ENCODE data around the gene SELENOP. TPM values are rescaled to one million over a fixed set of nuclear protein-coding genes. Genes with fewer than 3 reads are reported as not detected.
A peak's percentile ranks its signal among the peaks of the same experiment; 100 is the strongest.

The SELENOP gene
- total RNA-seq, 1 experiment from 2014 or later = 1.9 TPM

GRCh38 chr5:42840269-42840668 is 28.6 kb upstream of the SELENOP start:
- H3K27ac ChIP-seq (ENCODE audit: low read depth, low read length, poor library complexity, severe bottlenecking) = no peak overlapping the region
- no peak overlapping the region for H3K4me3 ChIP-seq (ENCODE audit: low read depth, low read length, poor library complexity, severe bottlenecking)
- H3K27me3 ChIP-seq (replicated peaks; ENCODE audit: insufficient read depth, low read depth, low read length, poor library complexity) = no peaks in the 10 kb centered on the region
- H3K4me1 ChIP-seq (ENCODE audit: insufficient read depth, low read length, poor library complexity, severe bottlenecking) = no peaks in the 10 kb centered on the region
- CTCF ChIA-PET = no interaction called here
- no peaks in the 10 kb centered on the region for H3K36me3 ChIP-seq (ENCODE audit: insufficient read depth, low read length, poor library complexity, severe bottlenecking)
- POLR2A ChIA-PET (ENCODE audit: low non-redundant PET) = no interaction called here
- DNase-seq (ENCODE audit: low spot score) = peak; percentile 30
- BruUV-seq (replicated peaks) = no TSS peak
- intact Hi-C loops (cut with micrococcal nuclease; ENCODE audit: unreplicated experiment) = no loop called here
- no peaks in the 10 kb centered on the region for H3K9me3 ChIP-seq (ENCODE audit: low read depth, low read length, poor library complexity, severe bottlenecking)
- TF ChIP-seq EZH2 (IDR thresholded peaks at IDR 0.05; ENCODE audit: borderline replicate concordance, low read depth, low read length, poor library complexity, severe bottlenecking) (no peak), CTCF (conservative IDR thresholded peaks at IDR 0.05; ENCODE audit: low read depth, low read length) (no peak)

GRCh38 chr5:42839196-42839595 is 27.5 kb upstream of the SELENOP start:
- no peak for DNase-seq (ENCODE audit: low spot score)
- CTCF ChIA-PET = no interaction called here
- no peaks in the 10 kb centered on the region for H3K27me3 ChIP-seq (replicated peaks; ENCODE audit: insufficient read depth, low read depth, low read length, poor library complexity)
- intact Hi-C loops (cut with micrococcal nuclease; ENCODE audit: unreplicated experiment) = no loop called here
- POLR2A ChIA-PET (ENCODE audit: low non-redundant PET) = no interaction called here
- H3K9me3 ChIP-seq (ENCODE audit: low read depth, low read length, poor library complexity, severe bottlenecking) = no peaks in the 10 kb centered on the region
- no peak overlapping the region for H3K4me3 ChIP-seq (ENCODE audit: low read depth, low read length, poor library complexity, severe bottlenecking)
- TF ChIP-seq EZH2 (IDR thresholded peaks at IDR 0.05; ENCODE audit: borderline replicate concordance, low read depth, low read length, poor library complexity, severe bottlenecking) (no peak), CTCF (conservative IDR thresholded peaks at IDR 0.05; ENCODE audit: low read depth, low read length) (no peak)
- H3K27ac ChIP-seq (ENCODE audit: low read depth, low read length, poor library complexity, severe bottlenecking) = no peak overlapping the region
- no peaks in the 10 kb centered on the region for H3K4me1 ChIP-seq (ENCODE audit: insufficient read depth, low read length, poor library complexity, severe bottlenecking)
- no peaks in the 10 kb centered on the region for H3K36me3 ChIP-seq (ENCODE audit: insufficient read depth, low read length, poor library complexity, severe bottlenecking)
- no TSS peak for BruUV-seq (replicated peaks)

- TF ChIP-seq CTCF (conservative IDR thresholded peaks at IDR 0.05; ENCODE audit: low read depth, low read length) = no peak
- no peak for TF ChIP-seq EZH2 (IDR thresholded peaks at IDR 0.05; ENCODE audit: borderline replicate concordance, low read depth, low read length, poor library complexity, severe bottlenecking)
- H3K36me3 ChIP-seq (ENCODE audit: insufficient read depth, low read length, poor library complexity, severe bottlenecking) = no peaks in the 10 kb centered on the region
- H3K27me3 ChIP-seq (replicated peaks; ENCODE audit: insufficient read depth, low read depth, low read length, poor library complexity) = no peaks in the 10 kb centered on the region
- no peak overlapping the region for H3K27ac ChIP-seq (ENCODE audit: low read depth, low read length, poor library complexity, severe bottlenecking)
- no peaks in the 10 kb centered on the region for H3K4me1 ChIP-seq (ENCODE audit: insufficient read depth, low read length, poor library complexity, severe bottlenecking)
- no peak overlapping the region for H3K4me3 ChIP-seq (ENCODE audit: low read depth, low read length, poor library complexity, severe bottlenecking)
- DNase-seq (ENCODE audit: low spot score) = no peak
- POLR2A ChIA-PET (ENCODE audit: low non-redundant PET) = no interaction called here
- no TSS peak for BruUV-seq (replicated peaks)
- CTCF ChIA-PET = no interaction called here
- no peaks in the 10 kb centered on the region for H3K9me3 ChIP-seq (ENCODE audit: low read depth, low read length, poor library complexity, severe bottlenecking)
- intact Hi-C loops (cut with micrococcal nuclease; ENCODE audit: unreplicated experiment) = no loop called here
Measured at GRCh38 chr5:42837601-42838000, 25.9 kb upstream of the SELENOP start.
